CD1c-positive myeloid dendritic cell (primary cell): ENCODE measurements around the gene CCDC180.
"Not testable (repeated sequence)": the region's sequence is repeated elsewhere in the genome, so short reads cannot be mapped to it uniquely, and the experiment has no call there.

Experiments used
- DNase-seq: peaks from one replicate; pipeline ENCODE4 v3.0.0-alpha.2; 2016; ENCODE audit errors: extremely low spot score

CCDC180 gene

DNA sequence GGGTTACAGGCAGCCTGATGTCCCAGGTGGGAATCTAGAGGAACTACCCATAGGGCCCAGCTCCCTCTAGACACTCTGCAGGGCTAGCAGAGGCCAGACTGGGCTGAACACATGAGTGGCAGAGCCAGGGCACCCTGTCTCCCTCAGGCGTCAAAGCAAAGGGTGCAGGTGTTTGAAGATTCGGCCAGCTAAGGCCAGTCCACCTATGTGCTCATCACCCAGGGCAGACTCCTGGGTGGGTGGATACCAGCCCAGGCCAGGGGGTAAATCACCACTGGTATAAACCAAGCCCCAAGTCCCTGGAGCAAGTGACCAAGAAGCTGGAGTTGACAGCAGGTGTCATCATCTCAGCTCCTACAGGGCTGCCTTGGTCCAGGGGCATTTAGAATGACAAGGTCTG lies 3.4 kb downstream of the CCDC180 start:
- DNase-seq: no peak

DNA sequence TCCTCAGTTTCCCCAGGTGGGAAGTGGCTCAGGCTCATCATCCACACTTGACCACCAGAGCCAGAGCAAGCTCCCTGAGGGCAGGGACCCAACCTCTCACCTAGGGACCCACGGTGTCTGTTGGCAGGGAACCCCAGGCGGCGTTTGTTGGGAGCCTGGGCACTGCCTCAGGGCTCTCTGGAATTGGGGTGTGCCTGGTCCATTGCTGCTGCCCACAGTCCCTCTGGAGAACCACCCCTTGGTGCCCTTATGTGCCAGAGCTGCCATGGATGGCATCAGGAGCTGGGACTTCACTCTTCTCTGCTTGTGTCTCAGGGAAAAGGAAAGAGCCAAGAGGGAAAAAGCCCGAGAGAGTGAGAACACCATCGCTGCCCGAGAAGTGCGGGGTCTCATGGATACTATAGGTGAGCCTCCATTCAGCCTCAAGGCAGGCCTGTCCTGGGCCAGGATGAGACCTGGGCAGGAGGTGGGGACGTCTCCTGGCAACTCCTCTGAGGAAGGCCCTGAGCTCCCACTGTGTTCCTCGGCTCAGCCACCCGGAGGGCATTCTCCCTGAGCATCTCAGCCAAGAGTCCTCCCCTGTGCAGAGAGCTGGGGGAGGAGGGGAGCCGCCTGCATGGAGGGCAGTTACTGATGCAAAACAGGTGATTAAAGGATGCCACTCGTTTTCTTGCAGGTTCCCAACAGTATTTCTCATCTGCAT lies 4.5 kb downstream of the CCDC180 start:
- no peak for DNase-seq

DNA sequence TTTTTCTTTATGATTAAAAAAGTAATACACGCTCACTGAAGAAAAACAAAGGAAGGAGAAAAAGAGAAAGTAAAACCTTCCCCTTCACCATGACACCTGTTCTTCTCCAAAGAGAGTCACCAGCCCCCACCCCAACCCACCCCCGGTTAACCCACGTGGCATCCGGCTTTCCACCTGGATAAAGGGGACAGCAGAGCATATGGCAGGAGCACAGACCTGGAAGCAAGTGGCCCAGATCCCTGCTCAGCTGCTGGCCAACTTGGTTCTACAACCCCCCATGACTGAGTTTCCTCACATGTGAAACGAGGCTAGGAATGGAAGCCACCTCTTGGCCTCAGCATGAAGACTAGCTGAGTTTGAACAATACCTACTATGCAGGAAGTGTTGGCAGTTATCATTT lies 5.1 kb downstream of the CCDC180 start:
- no peak for DNase-seq

DNA sequence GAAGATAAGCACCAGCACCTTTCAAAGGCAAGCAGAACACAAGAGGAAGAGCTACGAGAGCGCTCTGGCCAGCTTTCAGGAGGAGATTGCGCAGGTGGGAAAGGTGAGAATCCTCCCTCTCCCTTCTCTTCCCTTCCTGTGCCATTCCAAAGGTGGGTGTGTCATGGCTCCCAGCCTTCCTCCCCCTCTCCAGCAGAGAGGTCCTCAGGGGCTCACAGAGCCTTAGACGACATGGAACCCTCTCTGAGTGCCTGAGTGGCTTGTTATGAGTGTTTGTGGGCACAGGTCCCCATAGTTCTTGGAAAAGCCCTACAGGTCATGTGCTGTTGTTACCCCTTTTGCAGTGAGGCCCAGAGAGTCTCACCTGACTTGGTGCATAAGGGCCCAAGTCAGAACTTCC lies 5.8 kb downstream of the CCDC180 start:
- no peak for DNase-seq

DNA sequence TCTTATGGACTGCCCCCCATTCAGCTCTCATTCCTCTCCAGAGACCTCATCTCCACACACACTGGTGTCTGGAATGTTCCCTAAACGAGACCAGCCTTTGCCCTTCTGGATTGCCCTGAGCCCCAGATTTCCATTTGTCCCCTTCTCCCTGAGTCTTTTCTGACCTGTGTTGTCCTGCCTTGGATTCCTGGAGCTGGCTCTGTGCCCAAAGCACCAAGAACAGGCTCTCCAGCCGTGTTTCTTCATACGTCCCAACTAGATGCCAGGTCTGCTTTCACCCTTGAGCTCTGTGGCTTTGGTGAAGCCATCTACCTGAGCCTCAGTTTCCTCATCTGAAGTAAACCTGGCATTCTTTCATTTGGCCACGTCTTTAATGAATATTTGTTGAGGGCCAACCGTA lies 6.3 kb downstream of the CCDC180 start:
- no peak for DNase-seq

DNA sequence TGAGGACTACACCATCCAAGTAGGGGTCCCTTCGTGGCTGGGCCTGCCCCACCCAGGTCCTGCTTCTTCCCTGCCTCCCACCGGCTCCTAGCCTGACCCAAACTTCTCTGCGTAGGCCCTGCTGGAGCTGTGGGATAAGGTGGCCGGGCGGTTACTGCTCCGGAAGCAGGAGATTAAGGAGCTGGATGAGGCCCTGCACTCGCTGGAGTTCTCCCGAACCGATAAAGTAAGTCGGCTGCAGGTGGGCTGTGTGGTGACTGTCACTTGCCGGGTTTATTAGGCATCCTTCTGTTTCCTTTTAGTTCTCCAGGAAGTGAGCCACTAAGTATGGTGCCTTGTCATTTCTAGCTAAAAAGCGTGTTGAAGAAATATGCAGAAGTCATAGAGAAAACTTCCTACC lies 7.0 kb downstream of the CCDC180 start:
- DNase-seq: no peak

DNA sequence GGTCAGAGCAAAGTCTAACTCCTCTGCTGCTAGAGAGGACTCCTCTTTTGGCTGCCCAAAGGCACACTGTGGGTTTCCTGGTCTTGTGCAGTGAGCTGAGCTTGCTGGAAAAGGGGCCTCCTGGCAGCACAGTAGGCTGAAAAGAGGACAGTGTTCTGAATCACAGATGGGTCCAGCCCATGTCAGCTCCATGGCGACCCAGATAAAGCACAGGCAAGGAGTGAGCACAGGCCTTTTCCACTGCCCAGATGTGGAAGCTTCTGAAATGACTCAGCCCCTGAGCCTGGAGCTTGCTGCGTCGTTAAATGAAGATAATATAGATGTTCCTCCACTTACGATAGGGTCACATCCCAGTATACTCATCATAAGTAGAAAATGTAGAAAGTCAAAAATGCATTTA lies 8.1 kb downstream of the CCDC180 start:
- no peak for DNase-seq

DNA sequence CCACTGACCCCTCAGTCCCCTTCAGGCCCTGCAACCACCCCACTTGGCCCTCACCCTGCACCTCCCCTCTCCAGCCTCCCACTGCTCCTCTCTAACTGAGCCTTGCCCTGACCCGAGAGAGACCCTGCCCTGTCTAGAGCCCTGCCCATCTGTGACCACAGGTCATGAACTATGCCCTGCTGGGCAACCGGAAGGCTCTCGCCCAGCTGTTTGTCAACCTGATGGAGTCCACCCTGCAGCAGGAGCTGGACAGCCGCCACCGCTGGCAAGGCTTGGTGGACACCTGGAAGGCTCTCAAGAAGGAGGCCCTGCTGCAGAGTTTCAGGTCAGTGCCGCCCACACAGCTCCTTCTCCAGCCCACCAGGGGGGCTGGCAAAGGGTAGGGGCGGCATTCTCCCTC lies 9.4 kb downstream of the CCDC180 start:
- DNase-seq: no peak

DNA sequence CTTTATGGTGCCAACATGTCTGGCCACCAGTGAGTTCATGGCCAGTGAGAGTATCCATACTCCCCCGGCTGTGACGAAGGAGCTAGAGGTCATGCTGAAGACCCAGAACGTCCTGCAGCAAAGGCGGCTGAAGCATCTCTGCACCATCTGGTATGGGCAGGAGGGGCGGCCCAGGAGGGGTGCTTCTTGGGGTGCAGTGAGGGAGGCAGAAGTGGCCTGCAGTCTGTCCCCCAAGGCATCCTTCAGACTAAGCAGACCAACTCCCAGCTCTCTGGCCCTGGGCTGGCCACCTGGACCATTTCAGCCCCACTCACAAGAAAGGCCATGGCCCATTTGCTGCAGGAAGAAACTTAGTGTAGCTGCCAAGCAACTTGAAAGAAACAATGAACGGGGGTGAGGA lies 11.0 kb downstream of the CCDC180 start:
- no peak for DNase-seq

DNA sequence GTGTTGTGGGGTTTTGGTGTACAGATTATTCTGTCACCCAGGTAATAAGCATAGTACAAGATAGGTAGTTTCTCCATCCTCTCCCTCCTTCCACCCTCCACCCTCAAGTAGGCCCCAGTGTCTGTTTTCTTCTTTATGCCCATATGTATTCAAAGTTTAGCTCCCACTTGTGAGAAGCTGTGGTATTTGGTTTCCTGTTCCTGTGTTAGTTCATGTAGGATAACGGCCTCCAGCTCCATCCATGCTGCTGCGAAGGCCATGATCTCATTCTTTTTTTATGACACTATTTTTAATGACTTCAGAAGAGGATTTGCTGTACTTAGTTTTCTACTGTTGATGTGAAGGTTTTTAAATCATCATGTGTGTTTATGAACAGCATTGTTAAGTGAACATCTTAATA lies 11.9 kb downstream of the CCDC180 start:
- no peak for DNase-seq

DNA sequence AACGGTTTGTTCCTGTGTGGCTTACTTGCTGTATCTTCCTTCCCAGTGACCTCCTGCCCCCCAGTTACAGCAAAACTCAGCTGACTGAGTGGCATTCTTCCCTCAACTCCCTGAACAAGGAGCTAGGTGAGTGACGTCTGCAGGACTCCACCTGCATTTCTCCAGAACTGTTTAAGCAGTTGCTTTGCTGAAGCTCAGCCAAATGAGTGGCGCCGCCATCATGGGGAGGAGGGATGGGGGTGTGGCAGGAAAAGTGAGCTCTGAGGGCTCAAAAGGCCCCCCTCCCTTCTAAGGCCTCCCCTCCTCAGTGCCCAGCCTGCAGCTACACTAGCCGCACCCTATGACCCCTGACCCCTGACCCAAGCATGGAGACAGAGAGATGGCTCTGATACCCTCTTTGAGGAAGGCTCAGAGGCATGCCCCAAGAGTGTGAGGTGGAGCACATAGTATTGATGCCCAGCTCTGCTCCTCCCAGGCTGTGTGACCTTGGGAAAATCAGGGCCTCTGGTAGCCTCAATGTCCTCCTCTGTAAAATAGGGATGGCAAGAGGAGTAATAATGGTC lies 12.7 kb downstream of the CCDC180 start:
- DNase-seq: no peak

DNA sequence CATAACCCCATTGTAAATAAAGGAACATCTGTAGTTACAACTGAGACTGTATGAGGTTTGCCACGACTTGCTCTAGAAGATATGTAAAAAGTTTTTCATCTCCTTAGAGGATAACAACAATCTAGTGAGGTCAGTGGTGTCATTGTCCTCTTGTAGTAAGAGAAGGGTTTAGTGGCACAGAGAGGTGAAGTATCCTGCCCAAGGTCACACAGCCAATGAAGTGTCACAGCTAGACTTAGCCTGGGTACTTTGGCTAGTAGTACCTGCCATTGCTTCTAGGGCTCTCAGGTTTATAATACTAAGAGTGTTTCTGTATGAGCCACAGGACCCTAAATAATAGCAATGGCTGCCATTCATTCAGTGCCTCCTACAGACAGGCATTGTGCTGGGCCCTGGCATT lies 13.8 kb downstream of the CCDC180 start:
- DNase-seq: no peak

DNA sequence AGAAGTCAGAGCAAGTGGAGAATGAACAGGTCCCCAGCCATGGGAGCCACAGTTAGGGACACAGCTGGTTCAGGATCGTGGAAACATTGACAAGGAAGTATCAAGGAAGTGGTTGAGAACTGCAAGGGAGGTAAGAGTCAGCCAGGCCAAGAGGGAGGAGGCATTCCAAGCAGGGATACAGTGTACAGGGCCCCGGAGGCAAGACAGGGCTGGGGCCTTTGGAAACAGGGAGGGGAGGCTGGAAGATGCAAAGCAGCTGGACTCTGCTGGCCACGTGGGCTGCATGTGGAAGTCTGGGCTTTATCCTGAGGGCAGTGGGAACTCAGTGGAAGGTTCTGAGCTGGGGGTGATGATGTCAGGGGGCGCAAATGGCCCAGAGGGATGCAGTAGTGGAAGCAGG lies 14.2 kb downstream of the CCDC180 start:
- no peak for DNase-seq

DNA sequence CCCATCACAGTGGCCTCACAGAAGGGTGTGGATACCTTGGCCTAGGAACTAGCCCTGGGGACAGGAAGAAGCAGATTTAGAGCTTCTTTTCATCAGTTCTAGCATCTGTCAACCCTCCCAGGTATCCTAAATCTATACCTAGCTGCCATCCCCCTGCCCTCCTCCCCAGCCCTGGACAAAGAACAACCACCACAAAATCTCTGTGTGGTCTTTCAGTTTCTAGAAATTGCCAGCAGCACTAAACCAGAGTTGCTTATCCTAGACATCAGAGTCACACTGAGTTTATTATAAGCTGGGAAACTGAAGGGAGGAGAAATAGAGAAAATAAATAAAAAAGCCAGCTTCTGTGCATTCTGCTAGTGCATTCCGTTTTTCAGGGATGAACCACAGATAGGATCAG lies 14.6 kb downstream of the CCDC180 start:
- DNase-seq: no peak

DNA sequence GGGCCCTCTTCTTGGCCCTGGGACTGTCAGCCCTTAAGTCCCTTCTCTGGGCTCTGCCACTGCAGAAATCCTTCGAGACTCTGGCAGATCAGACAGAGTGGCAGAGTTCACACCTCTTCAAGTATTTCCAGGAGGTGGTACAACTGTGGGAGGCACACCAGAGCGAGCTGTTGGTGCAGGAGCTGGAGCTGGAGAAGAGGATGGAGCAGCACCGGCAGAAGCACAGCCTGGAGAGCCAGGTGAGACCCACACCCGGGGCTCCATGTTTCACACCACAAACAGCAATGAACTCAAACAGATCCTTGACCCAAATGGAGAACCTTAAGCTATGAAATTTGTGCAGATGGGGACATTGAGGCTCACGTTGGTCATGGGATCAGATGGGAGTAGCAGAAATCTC lies 17.5 kb downstream of the CCDC180 start:
- DNase-seq: no peak

DNA sequence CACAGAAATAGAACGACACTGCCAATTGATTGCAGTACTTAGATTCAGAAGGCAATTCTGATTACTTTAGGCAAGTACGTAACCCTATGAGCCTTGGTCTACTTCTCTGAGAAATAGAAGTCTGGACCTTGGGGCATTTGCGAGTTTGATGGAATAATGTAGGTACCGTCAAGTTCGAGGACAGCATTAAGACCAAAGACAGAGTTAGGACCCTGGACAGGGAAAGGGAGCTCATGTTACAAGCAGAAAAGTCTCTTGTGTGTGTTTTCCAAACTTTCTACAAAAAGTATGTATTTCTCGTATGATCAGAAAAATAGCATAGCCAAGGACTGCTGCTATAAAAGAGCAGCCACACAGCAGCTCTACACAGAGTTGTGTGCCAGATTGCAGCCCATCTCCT lies 20.1 kb downstream of the CCDC180 start:
- no peak for DNase-seq

DNA sequence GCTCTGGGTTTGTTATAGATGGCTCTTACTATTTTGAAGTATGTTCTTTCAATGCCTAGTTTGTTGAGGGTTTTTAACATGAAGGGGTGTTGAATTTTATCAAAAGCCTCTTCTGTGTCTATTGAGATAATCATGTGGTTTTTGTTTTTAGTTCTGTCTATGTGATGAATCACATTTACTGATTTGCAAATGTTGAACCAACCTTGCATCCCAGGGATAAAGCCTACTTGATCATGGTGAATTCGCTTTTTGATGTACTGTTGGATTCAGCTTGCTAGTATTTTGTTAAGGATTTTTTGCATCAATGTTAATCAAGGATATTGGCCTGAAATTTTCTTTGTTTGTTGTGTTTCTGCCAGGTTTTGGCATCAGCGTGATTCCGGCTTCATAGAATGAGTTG lies 25.5 kb downstream of the CCDC180 start:
- DNase-seq: no peak

DNA sequence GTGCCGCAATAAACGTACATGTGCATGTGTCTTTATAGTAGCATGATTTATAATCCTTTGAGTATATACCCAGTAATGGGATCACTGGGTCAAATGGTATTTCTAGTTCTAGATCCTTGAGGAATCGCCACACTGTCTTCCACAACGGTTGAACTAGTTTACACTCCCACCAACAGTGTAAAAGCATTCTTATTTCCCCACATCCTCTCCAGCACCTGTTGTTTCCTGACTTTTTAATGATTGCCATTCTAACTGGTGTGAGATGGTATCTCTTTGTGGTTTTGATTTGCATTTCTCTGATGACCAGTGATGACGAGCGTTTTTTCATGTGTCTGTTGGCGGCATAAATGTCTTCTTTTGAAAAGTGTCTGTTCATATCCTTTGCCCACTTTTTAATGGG lies 28.2 kb downstream of the CCDC180 start:
- not testable (repeated sequence) for DNase-seq

DNA sequence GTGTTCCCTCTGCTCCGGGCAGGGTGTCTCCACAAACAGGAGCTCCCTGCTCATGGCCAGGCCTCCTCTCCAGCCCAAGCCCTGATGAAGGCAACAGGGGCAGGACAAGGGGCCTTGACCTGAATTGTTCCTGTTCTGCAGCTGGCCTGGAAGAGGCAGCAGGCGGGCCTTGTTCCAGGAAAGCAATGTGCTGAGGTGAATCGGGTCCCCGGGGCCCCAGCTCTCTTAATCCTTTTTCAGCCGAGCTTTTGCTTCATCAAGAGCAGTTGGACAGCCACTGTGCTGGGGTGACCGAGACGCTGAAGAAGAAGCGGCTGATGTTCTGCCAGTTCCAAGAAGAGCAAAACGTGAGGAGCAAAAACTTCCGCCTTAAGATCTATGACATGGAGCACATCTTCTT lies 41.4 kb downstream of the CCDC180 start:
- DNase-seq: no peak

DNA sequence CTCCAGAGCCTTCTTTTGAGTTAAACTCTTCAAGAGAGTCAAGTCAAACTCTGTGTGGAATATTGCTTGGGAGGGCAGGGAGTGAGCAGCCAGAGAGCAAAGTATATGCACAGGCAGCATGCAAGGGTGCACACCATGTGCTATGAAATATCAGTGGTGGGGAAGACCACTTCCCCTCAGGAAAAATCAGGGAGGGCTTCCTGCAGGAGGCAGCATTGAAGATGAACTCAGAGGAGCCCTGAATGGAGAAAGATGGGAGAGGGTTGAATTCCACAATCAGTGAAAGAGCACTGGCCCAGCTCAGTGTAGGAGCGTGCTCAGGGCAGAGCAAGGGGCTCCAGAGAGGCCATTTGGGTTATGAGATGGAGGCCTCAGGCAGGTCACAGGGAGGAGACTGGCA lies 41.9 kb downstream of the CCDC180 start:
- DNase-seq: no peak

DNA sequence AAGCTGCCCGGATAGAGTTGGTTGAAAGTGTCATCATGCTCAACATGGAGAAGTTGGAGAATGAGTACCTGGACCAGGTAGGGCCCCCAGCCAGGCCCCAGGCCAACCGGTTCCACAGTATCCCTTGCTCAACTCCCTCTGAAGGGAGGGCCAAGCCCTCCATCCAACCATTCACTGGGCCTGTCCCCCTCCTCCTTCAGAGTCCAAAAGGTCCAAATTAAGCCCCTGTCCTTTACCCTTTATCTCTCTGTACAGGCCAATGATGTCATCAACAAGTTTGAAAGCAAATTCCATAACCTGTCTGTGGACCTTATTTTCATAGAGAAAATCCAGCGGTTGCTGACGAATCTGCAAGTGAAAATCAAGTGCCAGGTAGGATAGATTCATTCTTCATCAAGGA lies 47.2 kb downstream of the CCDC180 start:
- DNase-seq: no peak

DNA sequence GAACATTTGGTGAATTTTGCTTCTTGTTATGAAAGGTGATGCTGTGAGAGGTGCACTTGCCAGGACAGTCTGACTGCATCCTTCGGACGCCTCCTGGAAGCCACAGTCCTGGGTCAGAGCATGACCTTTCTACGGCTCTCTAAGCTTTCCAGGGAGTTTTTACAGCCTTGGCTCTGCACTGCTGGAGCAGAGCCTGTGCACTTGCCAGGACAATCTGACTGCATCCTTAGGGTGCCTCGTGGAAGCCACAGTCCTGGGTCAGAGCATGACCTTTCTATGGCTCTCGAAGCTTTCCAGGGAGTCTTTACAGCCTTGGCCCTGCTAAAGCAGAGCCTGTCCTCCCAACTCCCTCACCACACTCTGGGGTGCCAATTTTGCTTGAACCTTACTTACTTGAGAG lies 49.6 kb downstream of the CCDC180 start:
- DNase-seq: no peak
